HG02970 (cell line): ENCODE results near the gene HCN4.

Experiments
- ATAC-seq: cut with Tn5 transposase; IDR thresholded peaks from one replicate; pipeline ENCODE4 v1.9.1; 2021; ENCODE audit warnings: mild to moderate bottlenecking, moderate library complexity, moderate number of reproducible peaks; ENCODE audit not compliant: unreplicated experiment, low FRiP score

The HCN4 gene

GRCh38 chr15:73328981-73329380, 39.8 kb downstream of the HCN4 start:
- no peak for ATAC-seq

GRCh38 chr15:73328149-73328820, 40.5 kb downstream of the HCN4 start:
- no peak for ATAC-seq

GRCh38 chr15:73326157-73326556, 42.6 kb downstream of the HCN4 start:
- no peak for ATAC-seq

- no peak for ATAC-seq
These were observed 43.4 kb downstream of the HCN4 start for GRCh38 chr15:73325191-73325861.

- no peak for ATAC-seq
These were observed 44.1 kb downstream of the HCN4 start for GRCh38 chr15:73324496-73325170.

GRCh38 chr15:73323956-73324355, 44.8 kb downstream of the HCN4 start:
- no peak for ATAC-seq

GRCh38 chr15:73323374-73323955, 45.3 kb downstream of the HCN4 start:
- no peak for ATAC-seq

- no peak for ATAC-seq
These were observed 45.9 kb downstream of the HCN4 start for GRCh38 chr15:73322665-73323373.

GRCh38 chr15:73321496-73322450, 47.0 kb downstream of the HCN4 start:
- ATAC-seq: no peak

- no peak for ATAC-seq
These were observed 48.1 kb downstream of the HCN4 start for GRCh38 chr15:73320619-73321180.

GRCh38 chr15:73319460-73320245, 49.1 kb downstream of the HCN4 start:
- ATAC-seq: no peak

GRCh38 chr15:73318463-73319351, 50.1 kb downstream of the HCN4 start:
- ATAC-seq: no peak

- ATAC-seq: no peak
These were observed 50.9 kb downstream of the HCN4 start for GRCh38 chr15:73317651-73318462.

GRCh38 chr15:73313861-73314260, 54.9 kb downstream of the HCN4 start:
- ATAC-seq: no peak

GRCh38 chr15:73308305-73308704, 60.5 kb downstream of the HCN4 start:
- ATAC-seq: no peak

GRCh38 chr15:73305331-73306211, 63.2 kb downstream of the HCN4 start:
- no peak for ATAC-seq
